Ovary (tissue), 9 donors: Measurements from ENCODE around the gene RABGEF1. TPM values are rescaled to one million over a fixed set of nuclear protein-coding genes. Genes with fewer than 3 reads are reported as not detected.
A peak's percentile ranks its signal among the peaks of the same experiment; 100 is the strongest.
"Not testable (repeated sequence)": the region's sequence is repeated elsewhere in the genome, so short reads cannot be mapped to it uniquely, and the experiment has no call there.

Experiments
- DNase-seq, 5 donors: peaks; one replicate each; pipeline ENCODE4 v3.0.0-alpha.2; 2019 to 2020
- H3K27ac ChIP-seq, 2 donors: fragments of 200-600 bp; one replicate each; pipeline versions ENCODE4 v1.5.1 to v1.8.0; 2019 to 2022
- H3K27me3 ChIP-seq: fragments of 200-600 bp; one replicate; pipeline ENCODE4 v1.8.0; 2022
- H3K36me3 ChIP-seq: fragments of 200-600 bp; sonication (generic); one replicate; pipeline ENCODE4 v1.5.1; 2019
- H3K4me1 ChIP-seq: one replicate; pipeline ENCODE4 v1.8.1; 2013; ENCODE audit warnings: mild to moderate bottlenecking, moderate library complexity; ENCODE audit not compliant: insufficient read depth
- H3K4me3 ChIP-seq: fragments of 200-600 bp; sonication (generic); one replicate; pipeline ENCODE4 v1.5.1; 2017
- H3K9me3 ChIP-seq, 2 donors: fragments of 200-600 bp in 1 of 2; sonication (generic) in 1 of 2; one replicate each; pipeline versions ENCODE4 v1.5.1 to v1.8.1; 2013 to 2019; ENCODE audit warnings: mild to moderate bottlenecking in 1 of 2, moderate library complexity in 1 of 2
- CTCF ChIP-seq, 3 donors: fragments of 450-650 bp in 2 of 3; fragments of 200-600 bp in 1 of 3; IDR thresholded peaks; one replicate each; pipeline versions ENCODE4 v1.5.1 to v1.8.0; 2016 to 2022; ENCODE audit warnings: antibody characterized with exemption in 3 of 3, mild to moderate bottlenecking in 1 of 3
- EP300 ChIP-seq: sonication (generic); formaldehyde crosslinking; IDR thresholded peaks from one replicate; pipeline ENCODE4 v1.6.1; 2017; ENCODE audit warnings: antibody characterized with exemption
- POLR2A ChIP-seq: fragments of 450-650 bp; IDR thresholded peaks from one replicate; pipeline ENCODE4 v1.6.1; 2017; ENCODE audit warnings: antibody characterized with exemption, mild to moderate bottlenecking, moderate library complexity
- WGBS, 3 donors: extraction: QIAGEN DNeasy Blood & Tissue Kit in 1 of 3; methylation state at CpG; one replicate each; pipeline versions ENCODE4 v1.1.5 to v1.1.7; 2013 to 2017; 5-methylcytosine and 5-hydroxymethylcytosine counted together
- intact Hi-C, 4 donors: fragments of 100-400 bp; cut with DNase I; formaldehyde crosslinking; loops; one replicate each; pipeline versions ENCODE4 v1.11.0 to v1.15.1; 2022 to 2023
- polyA plus RNA-seq, 2 donors: library from polyadenylated mRNA; stranded (reverse); fragments of 200-250 nt in 1 of 2; fragments of 350-450 nt in 1 of 2; fragmentation: Illumina TruSeq in 1 of 2; extraction: RNeasy Lipid Tissue Mini Kit (QIAGEN cat#74804) in 1 of 2; gene quantifications; one replicate each; pipeline ENCODE4 v1.2.3, GENCODE V29; 2013 to 2014
- total RNA-seq, 7 donors: library from RNA; depleted of rRNA in 2 of 7; stranded (reverse); fragments of >200 nt in 2 of 7; fragmentation: NEBNext Ultra II Directional in 3 of 7; extraction: Animal tissue kit (Norgen Biotek cat#: 25700) in 3 of 7; gene quantifications; one replicate each; pipeline versions ENCODE4 v1.1.0 to v1.2.4, GENCODE V29; 2016 to 2023
- donor health status: DM: no; HTN: no; CAD: no; lungs with moderate emphysema.
- donor health status: DM: no; HTN: no; CAD: no.
- donor health status: Bipolar disorder and iron deficiency.
- donor health status: DM: yes; HTN: yes; CAD: no.
- donor health status: DM: no; HTN: no; CAD: no.
- donor health status: DM: yes; HTN: yes; CAD: no.

RABGEF1 gene
- total and polyA plus RNA-seq, 9 donors, result 13.1 to 29.9 (median 25.4) TPM

GRCh38 chr7:66807736-66808135, 67.2 kb downstream of the RABGEF1 start:
- Histone ChIP-seq H3K4me3 (no peak overlapping the region), H3K9me3 (no peaks in the 10 kb centered on the region), H3K4me1 (no peaks in the 10 kb centered on the region), H3K27me3 (no peaks in the 10 kb centered on the region), H3K36me3 (no peaks in the 10 kb centered on the region), H3K27ac (no peak overlapping the region)
- intact Hi-C loops, result no loop called here
- 86 to 92% (median 91%) methylated on average over 9 of the region's 9 CpGs for WGBS, 3 donors
- TF ChIP-seq EP300 (no peak), POLR2A (no peak), CTCF (IDR thresholded peaks at IDR 0.05) (no peak)
- DNase-seq, result no peak

- no peaks in the 10 kb centered on the region for H3K36me3 ChIP-seq
- H3K27me3 ChIP-seq, result no peaks in the 10 kb centered on the region
- intact Hi-C loops, result loop anchor here in 1 of 4 donors (10.0 kb wide), 1 partner anchor 46 kb away; no protein-coding TSS in a partner anchor
- DNase-seq, result no peak
- no peak overlapping the region for H3K27ac ChIP-seq
- TF ChIP-seq CTCF (IDR thresholded peaks at IDR 0.05) (no peak), EP300 (no peak), POLR2A (no peak)
- no peaks in the 10 kb centered on the region for H3K4me1 ChIP-seq
- no peaks in the 10 kb centered on the region for H3K9me3 ChIP-seq
- no peak overlapping the region for H3K4me3 ChIP-seq
- WGBS, 3 donors, result 92 to 95% (median 95%) methylated on average over 5 of the region's 5 CpGs
Measured at GRCh38 chr7:66810716-66811115, 70.2 kb downstream of the RABGEF1 start.

DNA sequence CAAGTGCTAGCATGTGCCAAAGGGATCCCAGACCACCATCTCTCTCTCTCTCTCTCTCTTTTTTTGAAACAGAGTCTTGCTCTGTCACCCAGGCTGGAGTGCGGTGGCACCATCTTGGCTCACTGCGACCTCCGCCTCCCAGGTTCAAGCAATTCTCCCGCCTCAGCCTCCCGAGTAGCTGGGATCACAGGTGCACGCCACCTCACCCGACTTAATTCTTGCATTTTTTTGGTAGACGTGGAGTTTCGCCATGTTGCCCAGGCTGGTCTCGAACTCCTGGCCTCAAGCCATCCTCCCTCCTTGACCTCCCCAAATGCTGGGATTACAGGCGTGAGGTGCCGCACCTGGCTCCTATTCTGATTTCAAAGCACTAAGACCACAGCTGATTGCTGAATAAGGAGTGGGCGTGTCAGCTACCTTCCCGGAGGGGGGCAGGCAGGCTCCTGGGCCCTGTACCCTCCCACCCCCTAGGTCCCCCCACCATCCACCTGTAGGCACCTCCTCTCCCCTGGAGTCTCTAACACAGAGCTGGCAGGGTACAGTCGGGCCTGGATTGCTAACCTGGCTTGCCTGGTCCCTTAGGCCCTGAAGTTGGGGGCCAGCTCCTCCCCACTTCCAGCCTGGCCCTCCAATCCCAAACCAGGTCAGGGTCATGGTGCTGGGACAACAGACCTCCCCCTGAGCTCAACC, 74.8 kb downstream of the RABGEF1 start:
- H3K9me3 ChIP-seq, H3K4me1 ChIP-seq, H3K27ac ChIP-seq, H3K4me3 ChIP-seq, H3K27me3 ChIP-seq, H3K36me3 ChIP-seq: not testable (repeated sequence)
- WGBS, 3 donors, result 85 to 93% (median 86%) methylated on average over 15 of the region's 15 CpGs
- DNase-seq, result peak in 1 of 5 donors; percentile 23
- intact Hi-C loops, result loop anchor here in 1 of 4 donors (10.0 kb wide), 1 partner anchor 51 kb away; no protein-coding TSS in a partner anchor

DNA sequence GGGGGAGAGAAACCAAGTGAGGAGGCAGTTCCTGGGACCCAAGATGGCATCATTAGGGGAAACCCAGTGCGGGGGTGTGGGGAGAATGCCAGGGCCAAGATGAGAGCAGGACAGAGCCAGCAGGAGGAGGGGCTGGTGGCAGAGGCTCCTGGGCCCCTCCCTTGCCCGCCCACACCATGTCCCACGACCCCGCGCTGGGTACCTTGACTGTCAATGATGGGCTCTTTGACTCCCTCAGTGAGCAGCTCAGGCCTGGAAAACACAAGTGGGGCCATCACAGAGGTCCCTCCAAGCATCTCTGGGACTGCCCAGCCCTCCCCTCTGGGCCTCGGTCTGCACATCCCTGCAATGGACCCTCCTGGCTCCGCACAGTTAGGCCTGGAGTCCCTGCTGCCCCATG, 75.4 kb downstream of the RABGEF1 start:
- no peaks in the 10 kb centered on the region for H3K36me3 ChIP-seq
- H3K9me3 ChIP-seq, result no peaks in the 10 kb centered on the region
- DNase-seq, result no peak
- H3K27me3 ChIP-seq, result no peaks in the 10 kb centered on the region
- TF ChIP-seq EP300 (no peak), POLR2A (no peak), CTCF (IDR thresholded peaks at IDR 0.05) (no peak)
- H3K4me1 ChIP-seq, result no peaks in the 10 kb centered on the region
- H3K4me3 ChIP-seq, result no peak overlapping the region
- no peak overlapping the region for H3K27ac ChIP-seq
- 83 to 87% (median 86%) methylated on average over 7 of the region's 7 CpGs for WGBS, 3 donors
- intact Hi-C loops, result loop anchor here in 1 of 4 donors (10.0 kb wide), 1 partner anchor 51 kb away; no protein-coding TSS in a partner anchor

DNA sequence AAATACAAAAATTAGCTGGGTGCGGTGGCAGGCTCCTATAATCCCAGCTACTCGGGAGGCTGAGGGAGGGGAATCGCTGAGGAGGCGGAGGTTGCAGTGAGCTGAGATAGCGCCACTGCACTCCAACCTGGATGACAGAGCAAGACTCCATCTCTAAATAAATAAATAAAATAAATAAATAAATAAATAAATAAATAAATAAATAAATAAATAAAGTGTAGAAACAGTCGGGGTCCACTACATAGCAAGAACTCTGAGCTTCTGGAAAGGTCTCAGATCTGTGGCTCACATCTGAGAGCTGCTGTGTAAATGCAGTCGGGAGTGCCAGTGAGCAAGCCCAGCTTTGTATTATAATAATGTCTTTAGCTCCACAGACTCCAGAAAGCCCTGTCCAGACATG, 76.1 kb downstream of the RABGEF1 start:
- not testable (repeated sequence) for H3K27me3 ChIP-seq, H3K9me3 ChIP-seq, DNase-seq, H3K27ac ChIP-seq, H3K36me3 ChIP-seq, H3K4me1 ChIP-seq, H3K4me3 ChIP-seq
- 81 to 84% (median 83%) methylated on average over 7 of the region's 7 CpGs for WGBS, 3 donors
- intact Hi-C loops, result loop anchor here in 1 of 4 donors (10.0 kb wide), 1 partner anchor 52 kb away; no protein-coding TSS in a partner anchor

DNA sequence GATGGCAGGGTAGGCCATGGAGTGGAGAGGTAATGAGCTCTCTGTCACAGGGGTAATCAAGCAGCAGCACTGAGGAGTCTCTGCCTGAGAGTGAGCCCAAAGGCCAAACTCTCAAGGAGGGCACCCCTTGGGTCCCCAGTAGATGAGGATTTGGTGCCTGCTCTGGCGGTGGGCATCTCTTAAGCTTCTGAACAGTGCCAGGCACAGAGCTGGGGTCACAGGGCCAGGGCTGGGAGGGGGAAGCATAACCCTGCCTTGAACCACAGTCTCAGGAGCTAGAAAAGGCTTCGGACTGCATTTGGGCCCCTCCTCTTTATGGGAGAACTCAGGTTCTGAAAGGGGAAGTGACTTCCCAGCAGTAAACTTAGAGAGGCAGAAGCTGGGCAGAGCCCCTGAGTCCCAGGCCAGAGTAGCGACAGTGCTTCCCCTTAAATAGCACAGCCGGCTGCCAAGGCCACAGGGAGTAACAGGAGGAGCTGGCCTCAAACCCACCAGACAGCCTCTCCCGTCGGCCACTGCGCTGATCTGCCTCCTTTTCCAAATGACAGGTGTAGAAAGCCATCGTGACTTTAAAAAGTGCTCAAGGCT, 76.8 kb downstream of the RABGEF1 start:
- DNase-seq, result peak in 1 of 5 donors; percentile 16
- not testable (repeated sequence) for H3K36me3 ChIP-seq, H3K9me3 ChIP-seq, H3K4me3 ChIP-seq, H3K27ac ChIP-seq, H3K4me1 ChIP-seq, H3K27me3 ChIP-seq
- intact Hi-C loops, result loop anchor here in 1 of 4 donors (10.0 kb wide), 1 partner anchor 53 kb away; no protein-coding TSS in a partner anchor
- WGBS, 3 donors, result 37 to 59% (median 38%) methylated on average over 3 to 8 of the region's 8 CpGs

- 71 to 77% (median 72%) methylated on average over 7 of the region's 7 CpGs for WGBS, 3 donors
- H3K4me1 ChIP-seq, H3K9me3 ChIP-seq, H3K27me3 ChIP-seq, H3K27ac ChIP-seq, DNase-seq, H3K4me3 ChIP-seq, H3K36me3 ChIP-seq: not testable (repeated sequence)
- intact Hi-C loops, result loop anchor here in 1 of 4 donors (10.0 kb wide), 1 partner anchor 53 kb away; no protein-coding TSS in a partner anchor
Measured at GRCh38 chr7:66817956-66818355, 77.4 kb downstream of the RABGEF1 start.
